ENCODE results near the gene FN1.

The FN1 gene

DNA sequence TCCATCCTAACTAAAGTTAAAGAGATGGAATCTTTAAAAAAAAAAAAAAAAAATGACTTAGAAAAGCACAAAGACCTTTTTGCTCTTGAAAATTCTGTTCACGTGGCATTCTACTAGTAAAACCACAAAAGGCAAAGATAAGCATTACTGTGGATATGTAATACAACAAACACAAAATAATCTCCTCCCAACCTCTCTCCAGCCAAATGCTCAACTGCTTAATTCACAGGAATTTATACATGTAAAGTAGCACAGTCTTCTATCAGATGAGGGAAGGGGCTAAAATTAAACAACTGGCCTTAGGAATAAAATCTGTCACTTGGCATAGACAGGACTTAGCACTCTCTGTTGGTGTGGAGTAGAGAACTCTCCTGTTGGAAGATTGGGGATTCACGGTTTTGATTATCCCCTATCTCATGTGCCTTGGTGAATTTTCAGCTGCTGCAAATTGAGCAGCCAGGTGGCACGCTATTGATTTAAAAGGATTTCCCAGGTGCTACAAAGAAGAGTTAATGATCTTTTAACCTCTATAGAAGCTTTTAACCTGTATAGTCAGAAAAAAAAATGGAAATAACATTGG lies 66.6 kb downstream of the FN1 start:
- TF ChIP-seq GATA2 (IDR thresholded peaks at IDR 0.05; ENCODE audit: low read depth, low read length) = no peak
- TF ChIP-seq GATA3 (IDR thresholded peaks at IDR 0.05; ENCODE audit: low read depth, low read length) = no peak

DNA sequence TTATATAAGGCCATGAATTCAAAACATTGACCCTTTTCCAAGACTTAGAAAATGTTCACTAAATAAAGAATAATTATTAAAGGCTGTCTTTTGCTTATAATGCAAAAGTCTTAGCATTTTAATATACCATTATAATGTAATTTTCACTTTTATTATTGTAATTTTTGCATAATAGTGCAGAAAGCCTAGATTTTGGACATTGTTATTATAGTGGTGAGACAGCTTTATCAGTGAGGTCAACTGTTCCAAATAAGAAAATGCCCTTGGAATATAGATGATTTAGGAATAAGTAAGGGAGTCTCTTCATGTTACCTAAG lies 67.4 kb downstream of the FN1 start:
- TF ChIP-seq GATA3 (IDR thresholded peaks at IDR 0.05; ENCODE audit: low read depth, low read length) (no peak), GATA2 (IDR thresholded peaks at IDR 0.05; ENCODE audit: low read depth, low read length) (no peak)

DNA sequence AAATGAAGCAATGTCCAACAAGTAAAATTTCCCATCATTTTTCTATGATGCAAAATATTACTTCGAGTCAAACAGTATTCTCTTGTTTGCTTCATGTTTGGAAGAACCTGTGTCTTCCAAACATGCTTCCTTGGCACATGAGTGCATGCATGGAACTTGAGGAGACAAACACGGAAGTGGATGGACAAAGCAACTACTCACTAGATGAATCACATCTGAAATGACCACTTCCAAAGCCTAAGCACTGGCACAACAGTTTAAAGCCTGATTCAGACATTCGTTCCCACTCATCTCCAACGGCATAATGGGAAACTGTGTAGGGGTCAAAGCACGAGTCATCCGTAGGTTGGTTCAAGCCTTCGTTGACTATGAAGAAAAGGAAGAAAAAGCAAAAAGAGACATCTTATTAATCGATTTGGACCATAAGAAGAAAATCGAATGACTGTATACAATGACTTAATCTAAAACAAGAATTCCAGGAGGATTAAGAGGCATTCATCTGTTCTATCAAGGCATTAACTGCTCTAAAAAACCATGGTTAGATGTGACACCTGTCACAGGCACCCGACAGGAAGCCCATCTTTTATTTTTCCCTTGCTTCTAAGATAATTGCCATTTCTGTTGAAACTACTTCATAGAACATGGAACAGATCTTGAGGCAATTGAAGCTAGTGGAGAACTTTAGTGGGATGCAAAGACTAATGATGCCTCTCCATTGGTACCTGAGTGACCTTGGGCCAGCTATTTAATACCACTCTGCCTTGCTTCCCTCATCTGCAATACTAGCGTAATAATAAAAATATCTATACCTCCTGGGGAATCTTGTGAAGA lies 68.0 kb downstream of the FN1 start:
- TF ChIP-seq GATA2 (IDR thresholded peaks at IDR 0.05; ENCODE audit: low read depth, low read length) (no peak), GATA3 (IDR thresholded peaks at IDR 0.05; ENCODE audit: low read depth, low read length) (no peak)

- TF ChIP-seq GATA2 (IDR thresholded peaks at IDR 0.05; ENCODE audit: low read depth, low read length) (no peak), GATA3 (IDR thresholded peaks at IDR 0.05; ENCODE audit: low read depth, low read length) (no peak)
These were observed 69.3 kb downstream of the FN1 start for GRCh38 chr2:215366440-215367032.

DNA sequence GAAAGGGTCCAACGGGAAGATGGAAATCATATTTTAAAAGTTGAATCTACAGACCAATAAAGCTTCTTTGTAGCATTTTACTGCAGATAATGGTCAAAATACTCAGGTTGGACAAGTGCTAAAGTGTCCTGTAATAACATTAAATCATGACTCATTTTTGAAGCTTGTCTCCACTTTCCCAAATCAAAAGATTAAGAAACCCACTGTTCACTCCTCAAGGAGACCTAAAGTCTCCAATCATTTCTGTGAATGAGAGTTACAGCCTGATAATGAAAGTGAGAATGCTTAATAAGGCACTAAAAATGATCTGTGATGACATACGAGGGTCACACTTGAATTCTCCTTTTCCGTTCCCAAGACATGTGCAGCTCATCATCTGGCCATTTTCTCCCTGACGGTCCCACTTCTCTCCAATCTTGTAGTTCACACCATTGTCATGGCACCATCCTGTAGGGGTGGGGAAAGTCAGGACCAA lies 70.6 kb downstream of the FN1 start:
- TF ChIP-seq GATA3 (IDR thresholded peaks at IDR 0.05; ENCODE audit: low read depth, low read length) (no peak), GATA2 (IDR thresholded peaks at IDR 0.05; ENCODE audit: low read depth, low read length) (no peak)

DNA sequence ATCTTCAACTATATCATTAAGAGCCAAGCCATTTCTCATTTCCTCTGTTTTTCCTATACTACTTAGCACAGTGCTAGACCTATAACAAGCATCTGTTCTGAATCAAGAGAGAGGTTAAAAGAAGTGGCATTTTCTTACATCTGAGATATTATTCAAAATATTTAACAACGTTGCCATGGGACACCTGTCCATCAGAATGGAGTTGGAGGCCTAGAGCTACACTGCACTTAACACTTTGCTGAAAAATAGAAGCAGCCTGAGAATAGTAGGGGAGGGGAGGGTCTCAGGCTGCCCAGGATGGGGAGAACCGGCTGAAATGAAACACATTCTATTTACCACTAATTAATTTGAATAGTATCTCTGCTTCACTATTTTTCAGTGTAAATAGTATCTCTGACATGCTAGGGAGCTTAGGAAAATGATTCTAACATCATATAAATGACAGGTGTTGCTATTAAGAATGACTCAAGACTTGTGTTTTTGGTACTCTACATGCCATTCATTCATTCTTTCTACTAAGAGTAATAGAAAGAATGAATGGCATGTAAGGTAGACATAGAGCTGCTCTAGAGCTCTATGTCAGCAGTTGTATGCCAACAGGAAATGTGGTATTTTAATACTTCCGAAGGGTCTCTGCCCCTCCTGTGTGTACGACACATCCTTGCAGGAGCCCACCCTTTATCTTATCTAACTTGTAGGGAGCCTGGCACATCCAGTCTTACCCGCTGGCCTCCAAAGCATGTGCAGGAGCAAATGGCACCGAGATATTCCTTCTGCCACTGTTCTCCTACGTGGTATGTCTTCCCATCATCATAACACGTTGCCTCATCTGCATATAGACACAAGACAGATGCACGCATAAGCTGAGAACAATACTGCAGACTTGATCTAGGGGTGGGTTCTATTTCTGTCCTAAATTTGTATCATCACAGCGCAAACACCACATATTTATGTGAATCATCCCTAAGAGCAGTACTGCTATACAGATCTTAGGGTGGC lies 71.4 kb downstream of the FN1 start:
- TF ChIP-seq GATA3 (IDR thresholded peaks at IDR 0.05; ENCODE audit: low read depth, low read length) (no peak), GATA2 (IDR thresholded peaks at IDR 0.05; ENCODE audit: low read depth, low read length) (no peak)

DNA sequence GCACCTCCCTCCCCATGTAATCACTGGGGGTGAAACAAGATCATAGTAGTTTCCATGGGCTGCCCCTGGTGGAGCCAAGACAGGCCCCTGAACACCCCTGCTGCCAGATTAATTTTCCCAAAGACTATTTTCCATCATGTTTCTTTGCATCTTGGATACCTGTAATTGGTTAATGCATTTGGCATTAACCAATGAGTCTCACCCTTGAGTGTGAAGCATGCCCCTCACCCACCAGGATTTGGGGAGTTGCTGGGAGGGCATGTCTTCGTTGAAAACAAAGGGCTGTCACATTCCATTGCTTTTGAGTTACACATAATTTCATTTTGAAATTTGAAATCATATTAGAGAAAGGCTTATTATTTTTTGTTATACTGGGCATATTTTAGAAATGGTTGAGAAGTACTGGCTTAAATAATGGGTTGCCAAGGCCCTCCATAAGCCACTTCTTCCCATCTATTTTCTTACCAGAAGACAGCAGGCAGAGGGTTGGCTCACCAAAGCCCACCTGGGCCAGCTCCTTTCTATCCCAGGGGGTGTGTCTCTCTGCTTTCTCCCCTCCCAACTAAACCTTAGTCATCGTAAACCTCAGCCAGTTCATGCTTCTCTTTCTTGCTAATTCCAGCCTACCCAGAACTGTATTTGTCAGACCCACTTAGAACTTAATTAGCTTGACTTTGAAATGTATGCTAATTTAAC lies 72.3 kb downstream of the FN1 start:
- TF ChIP-seq GATA2 (IDR thresholded peaks at IDR 0.05; ENCODE audit: low read depth, low read length) (no peak), GATA3 (IDR thresholded peaks at IDR 0.05; ENCODE audit: low read depth, low read length) (no peak)

GRCh38 chr2:215363039-215363438 lies 72.8 kb downstream of the FN1 start:
- TF ChIP-seq GATA3 (IDR thresholded peaks at IDR 0.05; ENCODE audit: low read depth, low read length) = no peak
- TF ChIP-seq GATA2 (IDR thresholded peaks at IDR 0.05; ENCODE audit: low read depth, low read length) = no peak

DNA sequence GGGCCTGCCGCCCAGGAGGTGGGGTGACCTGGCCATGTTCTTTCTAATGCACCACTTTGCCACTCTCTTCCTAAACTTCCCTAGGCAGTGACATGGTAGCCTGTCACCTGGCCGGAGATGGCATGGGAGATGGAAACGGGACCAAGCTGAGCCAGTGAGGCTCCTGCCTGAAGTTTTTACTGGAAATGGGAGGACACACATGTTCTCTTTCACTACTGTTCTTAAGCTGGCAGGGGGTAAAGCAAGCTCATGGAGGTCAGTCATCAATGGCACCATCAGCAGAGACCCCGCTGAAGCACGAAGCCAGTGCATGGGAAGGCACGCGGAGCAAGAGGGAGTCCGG lies 73.3 kb downstream of the FN1 start:
- TF ChIP-seq GATA3 (IDR thresholded peaks at IDR 0.05; ENCODE audit: low read depth, low read length) (no peak), GATA2 (IDR thresholded peaks at IDR 0.05; ENCODE audit: low read depth, low read length) (no peak)

DNA sequence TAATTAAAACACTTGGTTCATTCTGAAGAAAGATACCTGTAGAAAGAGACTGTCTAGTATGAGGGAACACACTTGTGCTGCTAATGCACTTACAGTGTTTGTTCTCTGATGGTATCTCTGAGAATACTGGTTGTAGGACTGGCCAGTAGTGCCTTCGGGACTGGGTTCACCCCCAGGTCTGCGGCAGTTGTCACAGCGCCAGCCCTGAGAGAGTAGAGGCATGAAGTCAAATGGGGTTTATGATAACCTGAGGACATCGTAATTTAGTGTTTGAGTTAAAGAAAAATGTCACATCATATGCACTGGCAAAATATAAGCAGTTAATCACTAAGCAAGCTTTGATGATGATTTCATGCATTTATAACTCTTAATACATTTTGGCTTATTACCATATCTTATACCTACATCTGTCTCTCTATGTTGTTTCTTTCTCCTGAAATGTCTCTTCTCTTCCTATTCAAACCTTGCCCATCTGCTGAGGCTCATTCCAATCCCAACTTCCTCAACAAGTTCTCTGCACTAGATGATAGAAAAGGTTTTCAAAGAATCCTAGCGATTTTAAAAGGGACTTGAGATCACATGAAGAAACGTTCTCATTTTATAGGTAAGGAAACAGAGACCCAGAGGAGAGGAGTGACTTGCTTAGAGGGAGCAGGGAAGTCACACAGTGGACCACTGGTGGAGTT lies 73.8 kb downstream of the FN1 start:
- TF ChIP-seq GATA3 (IDR thresholded peaks at IDR 0.05; ENCODE audit: low read depth, low read length) (no peak), GATA2 (IDR thresholded peaks at IDR 0.05; ENCODE audit: low read depth, low read length) (no peak; the same call in 1 of the 2 replicates)

DNA sequence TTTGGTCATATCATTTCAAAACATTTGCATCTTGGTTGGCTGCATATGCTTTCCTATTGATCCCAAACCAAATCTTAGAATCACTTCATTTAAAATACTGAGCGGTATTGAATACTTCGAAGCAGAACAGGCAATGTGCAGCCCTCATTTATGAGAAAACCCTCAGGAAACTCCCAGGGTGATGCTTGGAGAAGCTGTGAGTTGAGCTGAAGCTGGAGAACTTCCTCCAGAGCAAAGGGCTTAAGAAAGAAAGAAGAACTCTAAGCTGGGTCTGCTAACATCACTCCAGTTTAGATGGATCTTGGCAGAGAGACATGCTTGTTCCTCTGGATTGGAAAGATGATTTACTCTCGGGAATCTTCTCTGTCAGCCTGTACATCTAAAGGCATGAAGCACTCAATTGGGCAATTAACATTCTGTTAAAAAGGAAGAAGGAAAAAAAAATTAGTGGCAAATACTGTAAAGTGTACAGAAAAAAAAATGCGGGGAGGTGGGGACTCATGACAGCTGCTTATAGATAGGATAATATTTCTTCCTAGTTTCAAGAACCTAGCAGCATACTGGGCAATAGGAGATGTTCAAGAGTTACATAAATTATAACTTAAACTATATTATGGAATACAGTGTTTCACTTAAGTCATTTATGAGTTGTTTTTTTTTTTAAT lies 74.5 kb downstream of the FN1 start:
- TF ChIP-seq GATA2 (IDR thresholded peaks at IDR 0.05; ENCODE audit: low read depth, low read length) = no peak
- TF ChIP-seq GATA3 (IDR thresholded peaks at IDR 0.05; ENCODE audit: low read depth, low read length) = no peak

GRCh38 chr2:215360596-215360995 lies 75.3 kb downstream of the FN1 start:
- TF ChIP-seq GATA3 (IDR thresholded peaks at IDR 0.05; ENCODE audit: low read depth, low read length) (no peak), GATA2 (IDR thresholded peaks at IDR 0.05; ENCODE audit: low read depth, low read length) (no peak)

Data from SH-SY5Y (cell line).